ENCODE results near the gene MIS18BP1. TPM values are rescaled to one million over a fixed set of nuclear protein-coding genes. Genes with fewer than 3 reads are reported as not detected.
"Not testable (repeated sequence)": the region's sequence is repeated elsewhere in the genome, so short reads cannot be mapped to it uniquely, and the experiment has no call there.

Gene MIS18BP1
- total and polyA plus RNA-seq, 5 donors from 2014 or later, result 16.2 to 34.8 (median 22.4) TPM

DNA sequence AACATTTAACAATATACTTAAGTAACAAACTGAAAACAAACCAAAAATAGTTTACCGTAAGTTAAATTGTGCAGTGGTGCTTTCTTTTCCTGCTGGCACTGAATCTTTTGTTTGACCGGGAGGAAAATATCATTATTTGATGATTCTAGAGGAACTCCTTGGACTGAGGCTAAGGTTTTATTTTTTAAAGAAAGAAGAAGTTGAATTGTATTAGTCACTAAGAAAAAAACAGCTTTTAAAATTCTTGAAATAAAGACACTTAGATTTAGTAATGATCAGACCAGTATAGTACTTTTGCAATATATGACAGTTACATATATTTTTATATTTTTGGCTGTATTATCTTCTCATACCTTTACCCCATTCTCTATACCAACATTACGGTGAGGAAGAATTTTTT is 10.3 kb downstream of the MIS18BP1 start:
- DNase-seq (no peak), ATAC-seq (ENCODE audit: low read depth in 2 of 2) (no peak)
- H3K4me1 Mint-ChIP-seq, result peaks cover 4 to 23% (median 9%) of the 10 kb centered on the region in 4 donors
- no peak overlapping the region for H3K4me3 Mint-ChIP-seq
- H3K9me3 Mint-ChIP-seq, result no peaks in the 10 kb centered on the region
- H3K27me3 Mint-ChIP-seq, result no peaks in the 10 kb centered on the region
- no peak overlapping the region for H3K4me3 ChIP-seq (ENCODE audit: low read depth, low read length)
- H3K27ac ChIP-seq (ENCODE audit: insufficient read depth, low read length, poor library complexity, severe bottlenecking), result no peak overlapping the region
- H3K4me1 ChIP-seq (ENCODE audit: control insufficient read depth, insufficient read depth, low read length, poor library complexity, severe bottlenecking), result peaks cover 14% of the 10 kb centered on the region
- peaks cover 6% of the 10 kb centered on the region for H3K36me3 ChIP-seq (ENCODE audit: control insufficient read depth, insufficient read depth, low read length)
- H3K9me3 ChIP-seq (ENCODE audit: control insufficient read depth in 2 of 2, low read length in 2 of 2), result no peaks in the 10 kb centered on the region
- H3K36me3 Mint-ChIP-seq, result peaks cover 23% of the 10 kb centered on the region
- H3K27ac Mint-ChIP-seq, result no peak overlapping the region
- no peaks in the 10 kb centered on the region for H3K27me3 ChIP-seq (ENCODE audit: control insufficient read depth, insufficient read depth, low read length)

DNA sequence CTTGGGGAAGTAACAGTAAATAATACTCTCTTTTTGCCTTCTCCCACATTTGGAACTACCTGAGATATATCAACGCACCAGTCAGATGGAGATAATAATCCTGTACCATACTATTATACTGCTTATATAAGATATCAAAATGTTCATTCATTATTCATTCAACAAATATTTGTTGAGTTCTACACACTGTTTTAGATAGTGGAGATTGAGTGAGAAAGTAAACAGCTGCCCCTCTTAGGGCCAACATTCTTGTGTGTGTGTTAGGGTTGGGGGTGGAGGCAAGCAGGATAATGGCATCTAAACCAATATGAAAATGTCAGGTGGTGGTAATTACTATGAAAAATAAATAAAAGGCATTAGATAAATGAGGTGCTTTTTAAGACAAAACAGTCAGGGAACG is 14.0 kb downstream of the MIS18BP1 start:
- Mint-ChIP-seq H3K27ac (peak overlapping the region in 1 of 3 donors; percentile 11), H3K36me3 (peaks cover 30% of the 10 kb centered on the region), H3K4me3 (no peak overlapping the region), H3K9me3 (no peaks in the 10 kb centered on the region), H3K4me1 (peaks cover 2 to 29% (median 12%) of the 10 kb centered on the region in 4 donors), H3K27me3 (no peaks in the 10 kb centered on the region)
- no peaks in the 10 kb centered on the region for H3K4me1 ChIP-seq (ENCODE audit: control insufficient read depth, insufficient read depth, low read length, poor library complexity, severe bottlenecking)
- H3K9me3 ChIP-seq (ENCODE audit: control insufficient read depth in 2 of 2, low read length in 2 of 2), result no peaks in the 10 kb centered on the region
- ATAC-seq (ENCODE audit: low read depth in 2 of 2) (no peak), DNase-seq (no peak)
- H3K4me3 ChIP-seq (ENCODE audit: low read depth, low read length), result no peak overlapping the region
- peaks cover 12% of the 10 kb centered on the region for H3K36me3 ChIP-seq (ENCODE audit: control insufficient read depth, insufficient read depth, low read length)
- no peak overlapping the region for H3K27ac ChIP-seq (ENCODE audit: insufficient read depth, low read length, poor library complexity, severe bottlenecking)
- H3K27me3 ChIP-seq (ENCODE audit: control insufficient read depth, insufficient read depth, low read length), result no peaks in the 10 kb centered on the region

DNA sequence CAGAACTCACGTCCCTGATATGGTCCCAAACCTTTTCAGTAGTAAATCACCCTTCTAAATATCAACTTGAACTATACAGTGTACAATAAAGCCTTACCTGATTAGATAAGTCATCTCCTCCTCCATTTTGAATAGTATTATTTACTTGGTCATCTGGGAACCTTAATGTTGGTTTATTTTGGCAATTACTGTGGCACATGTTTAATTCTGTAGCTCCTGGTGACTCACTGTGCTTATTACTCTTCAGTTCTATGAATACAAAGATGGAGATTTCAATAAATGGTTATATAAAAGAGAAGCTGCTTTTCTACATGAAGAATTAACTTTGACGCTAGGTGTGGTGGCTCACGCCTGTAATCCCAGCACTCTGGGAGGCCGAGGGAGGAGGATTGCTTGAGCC is 25.4 kb downstream of the MIS18BP1 start:
- H3K9me3 ChIP-seq (ENCODE audit: control insufficient read depth in 2 of 2, low read length in 2 of 2), result no peaks in the 10 kb centered on the region
- no peak overlapping the region for H3K27ac ChIP-seq (ENCODE audit: insufficient read depth, low read length, poor library complexity, severe bottlenecking)
- Mint-ChIP-seq H3K9me3 (peaks cover 0 to 3% (median 0%) of the 10 kb centered on the region in 7 donors), H3K36me3 (peaks cover 56% of the 10 kb centered on the region), H3K27ac (no peak overlapping the region), H3K27me3 (no peaks in the 10 kb centered on the region), H3K4me3 (no peak overlapping the region), H3K4me1 (peaks cover 6 to 35% (median 15%) of the 10 kb centered on the region in 4 donors)
- no peak for DNase-seq
- H3K27me3 ChIP-seq (ENCODE audit: control insufficient read depth, insufficient read depth, low read length), result no peaks in the 10 kb centered on the region
- no peak overlapping the region for H3K4me3 ChIP-seq (ENCODE audit: low read depth, low read length)
- H3K4me1 ChIP-seq (ENCODE audit: control insufficient read depth, insufficient read depth, low read length, poor library complexity, severe bottlenecking), result no peaks in the 10 kb centered on the region
- ATAC-seq (ENCODE audit: low read depth in 2 of 2), result no peak
- peaks cover 36% of the 10 kb centered on the region for H3K36me3 ChIP-seq (ENCODE audit: control insufficient read depth, insufficient read depth, low read length)

DNA sequence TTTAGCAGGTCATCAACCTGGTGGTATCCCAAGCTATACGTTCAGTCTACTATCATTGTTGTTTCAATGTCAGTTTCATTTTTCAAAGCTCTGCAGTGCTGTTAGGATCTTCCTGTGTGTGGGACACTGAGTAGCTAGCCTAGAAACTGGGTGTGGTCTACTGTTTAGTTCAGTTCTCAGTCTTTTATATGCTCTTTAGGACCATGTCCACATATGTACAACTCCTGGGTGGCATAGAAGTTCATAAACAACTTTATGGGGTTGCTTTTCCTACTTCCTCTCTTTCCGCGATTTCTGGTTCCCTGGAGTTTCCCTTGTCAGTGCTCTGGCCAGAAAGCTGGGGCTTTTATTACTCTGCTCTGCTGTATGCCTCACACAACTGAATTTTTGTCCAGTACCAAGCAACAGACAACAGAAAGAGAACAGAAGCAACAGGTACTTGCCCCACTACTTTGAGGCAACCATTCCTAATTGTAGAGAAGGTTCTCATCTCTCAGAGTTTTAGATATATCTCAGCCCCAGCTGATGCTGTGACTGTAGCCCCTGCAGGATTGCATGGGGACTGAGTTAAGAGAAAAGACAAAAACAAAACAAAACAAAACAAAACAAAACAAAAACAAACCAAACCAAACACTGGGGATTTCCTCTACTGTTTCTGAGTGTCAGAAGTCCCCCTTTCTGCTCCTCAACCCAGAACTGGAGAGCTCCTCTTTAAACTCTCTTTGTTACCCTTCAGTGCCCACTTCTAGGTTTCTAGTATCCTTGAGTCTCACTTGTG is 30.3 kb downstream of the MIS18BP1 start:
- H3K9me3 Mint-ChIP-seq, result peaks cover 0 to 5% (median 0%) of the 10 kb centered on the region in 7 donors
- peak in 1 of 3 donors; percentile 21 for DNase-seq
- H3K36me3 Mint-ChIP-seq, result peaks cover 53% of the 10 kb centered on the region
- peak overlapping the region in 2 of 3 donors; percentile 5 to 24 for H3K27ac Mint-ChIP-seq
- Histone ChIP-seq H3K4me1 (ENCODE audit: control insufficient read depth, insufficient read depth, low read length, poor library complexity, severe bottlenecking) (no peaks in the 10 kb centered on the region), H3K36me3 (ENCODE audit: control insufficient read depth, insufficient read depth, low read length) (peaks cover 24% of the 10 kb centered on the region), H3K27ac (ENCODE audit: insufficient read depth, low read length, poor library complexity, severe bottlenecking) (no peak overlapping the region), H3K9me3 (ENCODE audit: control insufficient read depth in 2 of 2, low read length in 2 of 2) (no peaks in the 10 kb centered on the region), H3K27me3 (ENCODE audit: control insufficient read depth, insufficient read depth, low read length) (no peaks in the 10 kb centered on the region), H3K4me3 (ENCODE audit: low read depth, low read length) (no peak overlapping the region)
- peaks cover 6 to 35% (median 13%) of the 10 kb centered on the region in 4 donors for H3K4me1 Mint-ChIP-seq
- no peak overlapping the region for H3K4me3 Mint-ChIP-seq
- no peak for ATAC-seq (ENCODE audit: low read depth in 2 of 2)
- no peaks in the 10 kb centered on the region for H3K27me3 Mint-ChIP-seq

DNA sequence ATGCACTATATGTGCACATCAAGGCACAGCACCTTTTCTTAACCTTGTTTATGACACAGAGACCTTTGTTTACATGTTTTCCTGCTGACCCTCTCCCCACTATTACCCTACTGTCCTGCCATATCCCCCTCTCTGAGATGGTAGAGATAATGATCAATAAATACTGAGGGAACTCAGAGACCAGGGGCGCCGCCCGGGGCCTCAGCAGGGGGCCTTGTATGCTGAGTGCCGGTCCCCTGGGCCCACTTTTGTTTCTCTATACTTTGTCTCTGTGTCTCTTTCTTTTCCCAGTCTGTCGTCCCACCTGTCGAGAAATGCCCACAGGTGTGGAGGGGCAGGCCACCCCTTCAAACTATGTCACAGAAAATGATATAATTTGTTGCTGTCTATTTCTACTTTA is 38.7 kb downstream of the MIS18BP1 start:
- H3K36me3 Mint-ChIP-seq, result peaks cover 46% of the 10 kb centered on the region
- H3K36me3 ChIP-seq (ENCODE audit: control insufficient read depth, insufficient read depth, low read length), result peaks cover 43% of the 10 kb centered on the region
- not testable (repeated sequence) for H3K9me3 ChIP-seq (ENCODE audit: control insufficient read depth in 2 of 2, low read length in 2 of 2); H3K4me1 ChIP-seq (ENCODE audit: control insufficient read depth, insufficient read depth, low read length, poor library complexity, severe bottlenecking); H3K4me3 ChIP-seq (ENCODE audit: low read depth, low read length); H3K4me1 Mint-ChIP-seq; H3K4me3 Mint-ChIP-seq; H3K27ac ChIP-seq (ENCODE audit: insufficient read depth, low read length, poor library complexity, severe bottlenecking); DNase-seq; ATAC-seq (ENCODE audit: low read depth in 2 of 2); H3K27me3 ChIP-seq (ENCODE audit: control insufficient read depth, insufficient read depth, low read length); H3K27me3 Mint-ChIP-seq; H3K9me3 Mint-ChIP-seq
- H3K27ac Mint-ChIP-seq, result peak overlapping the region in 1 of 3 donors; percentile 51

DNA sequence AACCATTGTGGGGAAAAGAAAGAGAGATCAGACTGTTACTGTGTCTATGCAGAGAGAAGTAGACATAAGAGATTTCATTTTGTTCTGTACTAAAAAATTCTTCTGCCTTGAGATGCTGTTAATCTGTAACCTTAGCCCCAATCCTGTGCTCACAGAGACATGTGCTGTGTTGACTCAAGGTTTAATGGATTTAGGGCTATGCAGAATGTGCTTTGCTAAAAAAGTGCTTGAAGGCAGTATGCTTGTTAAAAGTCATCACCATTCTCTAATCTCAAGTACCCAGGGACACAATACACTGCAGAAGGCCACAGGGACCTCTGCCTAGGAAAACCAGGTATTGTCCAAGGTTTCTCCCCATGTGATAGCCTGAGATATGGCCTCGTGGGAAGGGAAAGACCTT is 39.3 kb downstream of the MIS18BP1 start:
- H3K27me3 Mint-ChIP-seq; H3K27ac Mint-ChIP-seq; H3K9me3 Mint-ChIP-seq; ATAC-seq (ENCODE audit: low read depth in 2 of 2); H3K27ac ChIP-seq (ENCODE audit: insufficient read depth, low read length, poor library complexity, severe bottlenecking); H3K27me3 ChIP-seq (ENCODE audit: control insufficient read depth, insufficient read depth, low read length); H3K4me3 ChIP-seq (ENCODE audit: low read depth, low read length); H3K4me1 ChIP-seq (ENCODE audit: control insufficient read depth, insufficient read depth, low read length, poor library complexity, severe bottlenecking); DNase-seq; H3K9me3 ChIP-seq (ENCODE audit: control insufficient read depth in 2 of 2, low read length in 2 of 2); H3K4me3 Mint-ChIP-seq; H3K4me1 Mint-ChIP-seq: not testable (repeated sequence)
- peaks cover 49% of the 10 kb centered on the region for H3K36me3 Mint-ChIP-seq
- peaks cover 43% of the 10 kb centered on the region for H3K36me3 ChIP-seq (ENCODE audit: control insufficient read depth, insufficient read depth, low read length)

DNA sequence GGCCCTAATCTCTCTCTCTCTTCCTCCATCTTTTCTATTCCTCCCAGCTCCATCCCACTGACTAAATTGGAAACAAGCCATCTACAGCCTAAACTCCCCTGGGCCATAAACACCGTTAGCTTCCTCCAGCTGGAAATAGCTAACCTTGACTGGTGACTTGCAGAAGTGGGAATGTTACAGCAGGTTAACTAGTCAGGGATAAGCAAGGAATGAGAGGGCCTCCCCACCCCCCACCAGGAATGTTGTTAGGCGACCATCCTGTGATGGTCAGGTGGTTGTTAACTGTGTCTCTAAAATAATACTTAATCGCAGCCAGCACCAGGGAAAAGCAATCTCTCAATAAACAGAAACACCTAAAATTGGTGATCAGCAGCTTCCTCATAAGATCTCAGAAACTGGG is 40.8 kb downstream of the MIS18BP1 start:
- no peaks in the 10 kb centered on the region for H3K27me3 Mint-ChIP-seq
- Histone ChIP-seq H3K27ac (ENCODE audit: insufficient read depth, low read length, poor library complexity, severe bottlenecking) (no peak overlapping the region), H3K27me3 (ENCODE audit: control insufficient read depth, insufficient read depth, low read length) (no peaks in the 10 kb centered on the region), H3K4me3 (ENCODE audit: low read depth, low read length) (no peak overlapping the region), H3K9me3 (ENCODE audit: control insufficient read depth in 2 of 2, low read length in 2 of 2) (no peaks in the 10 kb centered on the region), H3K4me1 (ENCODE audit: control insufficient read depth, insufficient read depth, low read length, poor library complexity, severe bottlenecking) (no peaks in the 10 kb centered on the region), H3K36me3 (ENCODE audit: control insufficient read depth, insufficient read depth, low read length) (peaks cover 32% of the 10 kb centered on the region)
- ATAC-seq (ENCODE audit: low read depth in 2 of 2) (no peak), DNase-seq (no peak)
- no peaks in the 10 kb centered on the region for H3K9me3 Mint-ChIP-seq
- H3K36me3 Mint-ChIP-seq, result peaks cover 35% of the 10 kb centered on the region
- no peak overlapping the region for H3K27ac Mint-ChIP-seq
- no peak overlapping the region for H3K4me3 Mint-ChIP-seq
- H3K4me1 Mint-ChIP-seq, result peaks cover 0 to 5% (median 0%) of the 10 kb centered on the region in 4 donors

DNA sequence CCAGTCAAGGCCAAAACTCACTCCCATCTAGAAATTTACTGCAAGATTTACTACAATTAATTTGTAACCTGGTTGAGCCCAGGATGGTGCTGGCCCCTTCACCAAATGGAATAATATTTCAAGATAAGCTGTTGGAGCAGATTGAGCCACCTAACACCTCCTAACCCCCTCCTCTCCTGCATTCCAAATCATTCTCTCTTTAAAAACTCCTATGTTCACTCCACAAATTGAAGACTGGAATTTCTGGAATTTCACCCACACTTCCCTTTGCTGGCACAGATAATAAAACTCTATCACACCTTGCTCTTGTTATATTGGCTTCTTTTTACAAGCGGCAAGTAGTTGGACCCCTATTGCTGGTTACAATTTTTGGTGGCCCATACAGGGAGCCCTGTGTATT is 41.7 kb downstream of the MIS18BP1 start:
- no peaks in the 10 kb centered on the region for H3K9me3 ChIP-seq (ENCODE audit: control insufficient read depth in 2 of 2, low read length in 2 of 2)
- H3K27me3 ChIP-seq (ENCODE audit: control insufficient read depth, insufficient read depth, low read length), result no peaks in the 10 kb centered on the region
- H3K4me1 ChIP-seq (ENCODE audit: control insufficient read depth, insufficient read depth, low read length, poor library complexity, severe bottlenecking), result no peaks in the 10 kb centered on the region
- DNase-seq (no peak), ATAC-seq (ENCODE audit: low read depth in 2 of 2) (no peak)
- H3K27ac Mint-ChIP-seq, result no peak overlapping the region
- no peak overlapping the region for H3K4me3 ChIP-seq (ENCODE audit: low read depth, low read length)
- H3K27me3 Mint-ChIP-seq, result no peaks in the 10 kb centered on the region
- H3K27ac ChIP-seq (ENCODE audit: insufficient read depth, low read length, poor library complexity, severe bottlenecking), result no peak overlapping the region
- H3K36me3 ChIP-seq (ENCODE audit: control insufficient read depth, insufficient read depth, low read length), result peaks cover 35% of the 10 kb centered on the region
- no peak overlapping the region for H3K4me3 Mint-ChIP-seq
- H3K36me3 Mint-ChIP-seq, result peaks cover 40% of the 10 kb centered on the region
- peaks cover 0 to 5% (median 0%) of the 10 kb centered on the region in 4 donors for H3K4me1 Mint-ChIP-seq
- H3K9me3 Mint-ChIP-seq, result no peaks in the 10 kb centered on the region
